NT2/D1 (cell line): ENCODE results near the gene VMP1.

Experiments
- SUZ12 ChIP-seq: IDR thresholded peaks from 2 replicates; pipeline ENCODE4 v1.6.1; 2011; ENCODE audit not compliant: insufficient read length, insufficient read depth; ENCODE audit errors: extremely low read depth
- YY1 ChIP-seq: IDR thresholded peaks from 2 replicates; pipeline ENCODE4 v1.6.1; 2011; ENCODE audit not compliant: insufficient read length, insufficient read depth
- ZNF274 ChIP-seq: IDR thresholded peaks from 2 replicates; pipeline ENCODE4 v1.6.1; 2011; ENCODE audit warnings: mild to moderate bottlenecking, low read depth, low read length

DNA sequence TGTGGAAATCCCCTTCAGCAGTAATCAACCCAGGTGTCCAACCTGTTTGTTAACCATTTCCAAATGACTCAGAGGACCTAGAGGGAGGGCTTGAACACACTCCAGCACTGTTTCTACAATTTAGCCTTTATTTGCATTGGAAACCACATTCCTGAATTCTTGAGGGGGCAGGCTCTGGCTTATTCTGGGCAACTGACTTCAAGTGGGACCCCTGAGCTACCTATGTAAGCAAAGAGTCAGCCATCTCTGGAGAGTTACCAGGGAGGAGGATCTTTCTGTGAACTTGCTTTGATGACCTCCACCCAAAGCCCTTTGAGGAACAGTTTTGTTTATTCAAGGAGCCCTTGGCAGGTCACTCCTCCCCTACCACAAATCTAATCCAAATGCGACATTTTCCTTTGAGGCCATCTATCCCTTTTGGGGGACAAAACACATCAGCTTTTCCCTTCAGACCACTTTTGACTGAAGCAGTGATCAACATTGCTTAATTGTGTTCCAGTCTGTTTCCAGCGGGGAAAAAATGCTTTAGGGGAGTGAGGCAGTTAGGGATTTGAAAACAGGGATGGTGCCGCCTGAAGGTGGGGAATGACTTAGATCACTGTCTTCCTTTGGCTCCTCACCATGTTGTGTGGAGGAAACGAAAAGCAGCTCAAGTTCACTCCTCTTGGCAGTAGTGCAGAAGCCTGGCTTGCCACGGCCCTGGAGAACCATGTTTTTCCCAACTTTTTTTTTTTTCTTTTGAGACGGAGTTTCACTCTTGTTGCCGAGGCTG lies 139.1 kb downstream of the VMP1 start:
- TF ChIP-seq YY1 (no peak), SUZ12 (no peak), ZNF274 (no peak)
